Left lung (tissue), 10 donors: Measurements from ENCODE around the gene MTHFR. TPM values are rescaled to one million over a fixed set of nuclear protein-coding genes. Genes with fewer than 3 reads are reported as not detected.

Source experiments
- ATAC-seq: fragments of 200-7000 bp; cut with Tn5 transposase; one replicate; pipeline ENCODE4 v1.9.1; 2020; ENCODE audit warnings: moderate library complexity
- DNase-seq, 4 donors: peaks; one replicate each; pipeline ENCODE4 v3.0.0-alpha.2; 2013 to 2020
- H3K27ac ChIP-seq, 2 donors: fragments of 200-600 bp; sonication (generic) in 1 of 2; one replicate each; pipeline versions ENCODE4 v1.5.0 to v1.8.0; 2020 to 2021
- H3K27me3 ChIP-seq, 2 donors: fragments of 200-600 bp; sonication (generic) in 1 of 2; one replicate each; pipeline versions ENCODE4 v1.5.0 to v1.8.0; 2020 to 2021
- H3K36me3 ChIP-seq, 2 donors: fragments of 200-600 bp; sonication (generic) in 1 of 2; one replicate each; pipeline versions ENCODE4 v1.5.0 to v1.8.0; 2020 to 2021
- H3K4me1 ChIP-seq, 2 donors: fragments of 200-600 bp; one replicate each; pipeline ENCODE4 v1.8.0; 2021
- H3K4me3 ChIP-seq, 2 donors: fragments of 200-600 bp; sonication (generic) in 1 of 2; one replicate each; pipeline versions ENCODE4 v1.5.0 to v1.8.0; 2020 to 2021; ENCODE audit warnings: mild to moderate bottlenecking in 1 of 2
- H3K9me3 ChIP-seq, 2 donors: fragments of 200-600 bp; sonication (generic) in 1 of 2; one replicate each; pipeline versions ENCODE4 v1.5.0 to v1.8.0; 2020 to 2021
- CTCF ChIP-seq, 2 donors: fragments of 200-600 bp; sonication (generic) in 1 of 2; IDR thresholded peaks; one replicate each; pipeline versions ENCODE4 v1.5.0 to v1.8.0; 2021; ENCODE audit warnings: antibody characterized with exemption in 2 of 2
- intact Hi-C, 2 donors: fragments of 100-400 bp; cut with DNase I; formaldehyde crosslinking; loops; one replicate each; pipeline versions ENCODE4 v1.11.2 to v1.14.2; 2022
- polyA plus RNA-seq, 6 donors: library from polyadenylated mRNA; unstranded; fragments of 120-200 nt; gene quantifications; one replicate each; pipeline ENCODE4 v1.2.1, GENCODE V29; 2013; ENCODE audit not compliant: insufficient read length in 6 of 6
- total RNA-seq, 2 donors: library from RNA; stranded (reverse); fragmentation: NEBNext Ultra II Directional; extraction: Animal tissue kit (Norgen Biotek cat#: 25700); gene quantifications; one replicate each; pipeline ENCODE4 v1.2.1, GENCODE V29; 2021
- donor health status: DM: no; HTN: yes; CAD: no.
- donor health status: DM: no; HTN: no; CAD: no.

The MTHFR gene
- total and polyA plus RNA-seq, 8 donors, result 16.5 to 44.5 (median 25.5) TPM

DNA sequence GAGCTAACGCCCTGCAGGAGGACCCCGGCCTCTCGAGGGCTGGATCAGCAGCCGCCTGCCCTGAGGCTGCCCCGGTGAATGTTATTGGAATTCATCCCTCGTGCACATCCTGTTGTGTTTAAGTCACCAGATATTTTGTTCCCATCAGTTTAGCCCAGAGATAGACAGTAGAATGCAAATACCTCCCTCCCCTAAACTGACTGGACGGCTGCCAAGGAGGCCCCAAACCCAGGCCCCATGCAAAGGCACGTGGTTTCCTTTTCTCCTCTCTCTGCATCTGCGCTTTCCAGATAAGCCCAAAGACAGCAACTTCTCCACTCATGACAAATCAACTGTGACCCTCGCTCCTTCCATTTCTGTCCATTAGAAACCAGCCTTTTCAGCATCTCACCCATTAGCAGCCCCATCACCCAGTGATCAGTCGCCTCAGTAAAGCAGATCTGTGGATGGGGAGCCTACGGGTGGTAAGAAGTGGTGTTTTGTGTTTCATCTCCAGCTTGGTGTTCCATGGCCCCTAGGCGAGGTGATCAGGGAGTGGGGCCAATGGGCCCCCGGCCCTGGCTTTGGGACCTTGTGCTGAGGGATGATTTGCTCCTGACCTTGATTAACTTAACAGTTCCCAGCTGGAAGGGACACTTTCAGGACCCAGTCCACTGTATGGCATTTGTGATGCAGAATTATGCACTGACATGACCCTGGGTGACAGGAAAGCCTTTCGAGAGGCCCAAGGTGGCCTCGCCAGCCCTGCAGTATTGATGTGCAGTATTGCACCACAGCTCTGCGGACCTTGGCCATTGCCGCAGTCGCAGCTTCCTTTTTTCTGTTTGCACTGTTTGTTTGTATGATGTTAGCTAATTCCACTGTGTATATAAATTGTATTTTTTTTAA is 36.6 kb upstream of the MTHFR start:
- peaks cover 0 to 93% of the 10 kb centered on the region in 2 donors for H3K36me3 ChIP-seq

DNA sequence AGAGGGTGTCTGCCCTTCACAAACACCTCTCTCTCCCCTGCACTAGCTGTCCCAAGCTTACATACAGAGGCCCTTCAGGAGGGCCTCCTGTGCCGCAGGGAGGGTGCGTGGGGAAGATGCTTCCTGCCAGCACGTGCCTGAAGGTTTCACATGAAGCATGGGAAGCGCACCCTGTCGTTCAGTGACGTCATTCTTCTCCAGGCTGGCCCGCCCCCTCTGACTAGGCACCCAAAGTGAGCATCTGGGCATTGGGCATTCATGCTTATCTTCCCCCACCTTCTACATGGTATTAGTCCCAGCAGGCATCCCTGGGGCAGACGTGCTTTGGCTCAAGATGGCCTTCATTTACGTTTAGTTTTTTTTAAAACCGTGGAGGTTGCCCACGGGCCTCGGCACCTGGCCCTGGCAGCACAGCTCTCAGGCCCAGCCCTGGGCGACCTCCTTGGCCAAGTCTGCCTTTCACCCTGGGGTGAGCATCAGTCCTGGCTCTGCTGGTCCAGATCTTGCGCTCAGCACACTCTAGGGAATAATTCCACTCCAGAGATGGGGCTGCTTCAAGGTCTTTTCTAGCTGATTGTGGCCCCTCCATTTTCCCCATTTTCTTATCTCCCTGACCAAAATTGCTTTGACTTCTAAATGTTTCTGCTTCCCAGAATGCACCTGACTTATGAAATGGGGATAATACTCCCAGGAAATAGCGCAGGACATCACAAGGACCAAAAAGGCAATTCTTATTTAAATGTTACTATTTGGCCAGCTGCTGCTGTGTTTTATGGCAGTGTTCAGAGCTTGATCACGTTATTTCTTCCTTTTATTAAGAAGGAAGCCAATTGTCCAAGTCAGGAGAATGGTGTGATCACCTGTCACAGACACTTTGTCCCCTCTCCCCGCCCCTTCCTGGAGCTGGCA is 35.7 kb upstream of the MTHFR start:
- Histone ChIP-seq H3K4me1 (peaks cover 0 to 28% of the 10 kb centered on the region in 2 donors), H3K9me3 (no peaks in the 10 kb centered on the region), H3K36me3 (peaks cover 0 to 93% of the 10 kb centered on the region in 2 donors), H3K27ac (no peak overlapping the region), H3K4me3 (no peak overlapping the region), H3K27me3 (no peaks in the 10 kb centered on the region)
- TF ChIP-seq CTCF (IDR thresholded peaks at IDR 0.05), result no peak
- DNase-seq, result no peak
- intact Hi-C loops, result loop anchor here (10.0 kb wide), 2 partner anchors 53 to 133 kb away; no protein-coding TSS in a partner anchor
- ATAC-seq, result no peak

More for the DNA sequence above, 36.6 kb upstream of the MTHFR start:
- Histone ChIP-seq H3K27me3 (no peaks in the 10 kb centered on the region), H3K4me1 (peaks cover 0 to 28% of the 10 kb centered on the region in 2 donors), H3K4me3 (no peak overlapping the region), H3K27ac (no peak overlapping the region), H3K9me3 (no peaks in the 10 kb centered on the region)
- intact Hi-C loops, result loop anchor here (10.0 kb wide), 2 partner anchors 52 to 132 kb away; no protein-coding TSS in a partner anchor
- DNase-seq (peak in 2 of 4 donors; percentile 30 to 49), ATAC-seq (no peak)
- TF ChIP-seq CTCF (IDR thresholded peaks at IDR 0.05), result no peak

DNA sequence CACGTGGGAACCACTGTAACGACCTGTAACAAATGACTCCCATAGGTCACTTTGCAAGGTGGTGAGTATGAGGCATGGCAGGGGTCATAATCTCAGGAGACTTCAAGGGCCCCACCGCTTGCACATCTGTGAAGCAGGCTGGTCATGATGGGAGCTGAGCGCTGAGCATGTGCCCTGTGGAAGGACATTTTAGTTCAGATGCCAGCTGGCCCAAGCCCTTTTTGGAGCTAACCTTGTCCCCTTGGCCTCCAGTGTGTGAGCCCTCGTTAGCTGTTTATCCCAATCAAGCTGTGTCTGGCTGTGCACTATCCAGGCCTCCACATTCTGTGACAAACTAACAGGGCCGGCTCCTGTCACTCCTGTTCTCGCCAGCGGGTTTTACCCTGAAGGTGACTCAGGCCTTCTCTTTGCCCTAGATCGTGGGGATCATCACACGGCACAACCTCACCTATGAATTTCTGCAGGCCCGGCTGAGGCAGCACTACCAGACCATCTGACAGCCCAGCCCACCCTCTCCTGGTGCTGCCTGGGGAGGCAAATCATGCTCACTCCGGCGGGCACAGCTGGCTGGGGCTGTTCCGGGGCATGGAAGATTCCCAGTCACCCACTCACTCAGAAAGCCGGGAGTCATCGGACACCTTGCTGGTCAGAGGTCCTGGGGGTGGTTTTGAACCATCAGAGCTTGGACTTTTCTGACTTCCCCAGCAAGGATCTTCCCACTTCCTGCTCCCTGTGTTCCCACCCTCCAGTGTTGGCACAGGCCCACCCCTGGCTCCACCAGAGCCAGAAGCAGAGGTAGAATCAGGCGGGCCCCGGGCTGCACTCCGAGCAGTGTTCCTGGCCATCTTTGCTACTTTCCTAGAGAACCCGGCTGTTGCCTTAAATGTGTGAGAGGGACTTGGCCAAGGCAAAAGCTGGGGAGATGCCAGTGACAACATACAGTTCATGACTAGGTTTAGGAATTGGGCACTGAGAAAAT is 34.3 kb upstream of the MTHFR start:
- Histone ChIP-seq H3K4me1 (peaks cover 0 to 28% of the 10 kb centered on the region in 2 donors), H3K4me3 (no peak overlapping the region), H3K9me3 (no peaks in the 10 kb centered on the region), H3K36me3 (peaks cover 0 to 95% of the 10 kb centered on the region in 2 donors), H3K27ac (no peak overlapping the region), H3K27me3 (no peaks in the 10 kb centered on the region)
- no peak for ATAC-seq
- intact Hi-C loops, result loop anchor here (5.0 to 10.0 kb wide), 3 partner anchors 52 to 135 kb away; no protein-coding TSS in a partner anchor
- TF ChIP-seq CTCF (IDR thresholded peaks at IDR 0.05), result no peak
- DNase-seq, result no peak

GRCh38 chr1:11838349-11839272 is 32.8 kb upstream of the MTHFR start:
- H3K4me1 ChIP-seq, result peaks cover 0 to 26% of the 10 kb centered on the region in 2 donors
- no peaks in the 10 kb centered on the region for H3K27me3 ChIP-seq
- ATAC-seq, result peak; percentile 90
- intact Hi-C loops, result loop anchor here in 1 of 2 donors (5.0 kb wide), 1 partner anchor 54 kb away; no protein-coding TSS in a partner anchor
- no peaks in the 10 kb centered on the region for H3K9me3 ChIP-seq
- peak; percentile 43 to 94 (median 76) for DNase-seq
- peak; percentile 90 to 94 for TF ChIP-seq CTCF (IDR thresholded peaks at IDR 0.05)
- H3K36me3 ChIP-seq, result peaks cover 0 to 95% of the 10 kb centered on the region in 2 donors
- H3K27ac ChIP-seq, result no peak overlapping the region
- no peak overlapping the region for H3K4me3 ChIP-seq
